ENCODE results near the gene PPM1H.

Gene PPM1H

GRCh38 chr12:62627181-62627580 lies 307.8 kb downstream of the PPM1H start:
- no peak for DNase-seq (ENCODE audit: extremely low read depth in 1 of 2, low read depth in 1 of 2)

GRCh38 chr12:62625228-62625627 lies 309.7 kb downstream of the PPM1H start:
- DNase-seq (ENCODE audit: extremely low read depth in 1 of 2, low read depth in 1 of 2) = no peak

GRCh38 chr12:62622177-62622576 lies 312.8 kb downstream of the PPM1H start:
- no peak for DNase-seq (ENCODE audit: extremely low read depth in 1 of 2, low read depth in 1 of 2)

GRCh38 chr12:62621101-62621638 lies 313.8 kb downstream of the PPM1H start:
- no peak for DNase-seq (ENCODE audit: extremely low read depth in 1 of 2, low read depth in 1 of 2)

GRCh38 chr12:62618930-62619329 lies 316.0 kb downstream of the PPM1H start:
- no peak for DNase-seq (ENCODE audit: extremely low read depth in 1 of 2, low read depth in 1 of 2)

GRCh38 chr12:62618319-62618718 lies 316.6 kb downstream of the PPM1H start:
- no peak for DNase-seq (ENCODE audit: extremely low read depth in 1 of 2, low read depth in 1 of 2)

GRCh38 chr12:62613081-62613480 lies 321.9 kb downstream of the PPM1H start:
- DNase-seq (ENCODE audit: extremely low read depth in 1 of 2, low read depth in 1 of 2) = no peak

- DNase-seq (ENCODE audit: extremely low read depth in 1 of 2, low read depth in 1 of 2) = no peak
Measured at GRCh38 chr12:62606654-62607053, 328.3 kb downstream of the PPM1H start.

GRCh38 chr12:62605981-62606380 lies 329.0 kb downstream of the PPM1H start:
- DNase-seq (ENCODE audit: extremely low read depth in 1 of 2, low read depth in 1 of 2) = no peak

- DNase-seq (ENCODE audit: extremely low read depth in 1 of 2, low read depth in 1 of 2) = no peak
Measured at GRCh38 chr12:62604871-62605270, 330.1 kb downstream of the PPM1H start.

- no peak for DNase-seq (ENCODE audit: extremely low read depth in 1 of 2, low read depth in 1 of 2)
Measured at GRCh38 chr12:62604373-62604772, 330.6 kb downstream of the PPM1H start.

- no peak for DNase-seq (ENCODE audit: extremely low read depth in 1 of 2, low read depth in 1 of 2)
Measured at GRCh38 chr12:62603811-62604098, 331.2 kb downstream of the PPM1H start.

- DNase-seq (ENCODE audit: extremely low read depth in 1 of 2, low read depth in 1 of 2) = peak; percentile 50 to 64
Measured at GRCh38 chr12:62603061-62603810, 331.7 kb downstream of the PPM1H start.

GRCh38 chr12:62602255-62603060 lies 332.5 kb downstream of the PPM1H start:
- DNase-seq (ENCODE audit: extremely low read depth in 1 of 2, low read depth in 1 of 2) = peak; percentile 68 to 77

- no peak for DNase-seq (ENCODE audit: extremely low read depth in 1 of 2, low read depth in 1 of 2)
Measured at GRCh38 chr12:62601765-62602164, 333.2 kb downstream of the PPM1H start.

GRCh38 chr12:62599854-62600437 lies 335.0 kb downstream of the PPM1H start:
- DNase-seq (ENCODE audit: extremely low read depth in 1 of 2, low read depth in 1 of 2) = no peak

GRCh38 chr12:62598846-62599245 lies 336.1 kb downstream of the PPM1H start:
- DNase-seq (ENCODE audit: extremely low read depth in 1 of 2, low read depth in 1 of 2) = no peak

GRCh38 chr12:62597253-62597652 lies 337.7 kb downstream of the PPM1H start:
- DNase-seq (ENCODE audit: extremely low read depth in 1 of 2, low read depth in 1 of 2) = no peak

Data from activated CD8-positive, alpha-beta memory T cell treated with anti-CD3 and anti-CD28 coated beads for 1 hour (primary cell).